Measurements from ENCODE around the gene SDCCAG8.

Gene SDCCAG8

GRCh38 chr1:243261390-243261789, 5.5 kb downstream of the SDCCAG8 start (continued):
- TF ChIP-seq ZNF624 (tag by site-specific recombination; IDR thresholded peaks at IDR 0.05) = no peak
- TF ChIP-seq SP2 (tag by site-specific recombination; IDR thresholded peaks at IDR 0.05) = no peak
- no peak for TF ChIP-seq ZNF362 (tag by site-specific recombination; IDR thresholded peaks at IDR 0.05)
- no peak for TF ChIP-seq ZNF449 (tag by site-specific recombination; IDR thresholded peaks at IDR 0.05)

- Histone ChIP-seq H3K4me3 (ENCODE audit: low read depth, low read length) (no peak overlapping the region), H3K4me1 (ENCODE audit: control insufficient read depth, insufficient read depth, low read length) (peaks cover 2% of the 10 kb centered on the region; the same call in 1 of the 2 replicates), H3K36me3 (ENCODE audit: control insufficient read depth in 2 of 2, insufficient read depth in 1 of 2, low read length in 2 of 2) (no peaks in the 10 kb centered on the region; a peak in 1 of 3 replicates), H3K27ac (ENCODE audit: extremely low read depth, low read depth, low read length) (no peak overlapping the region), H3K9me3 (ENCODE audit: control insufficient read depth, insufficient read depth, low read depth, low read length) (no peaks in the 10 kb centered on the region)
- ChIA-PET CTCF (no interaction called here), POLR2A (interaction anchor here (1.2 kb wide), 1 partner anchor 9 kb away, joined by 3 read pairs; the partner anchor contains the start of gene SDCCAG8)
- TF ChIP-seq ZNF398 (tag by site-specific recombination; IDR thresholded peaks at IDR 0.05) = no peak
- no peak for TF ChIP-seq ZNF707 (tag by site-specific recombination; IDR thresholded peaks at IDR 0.05)
- no peak for TF ChIP-seq ZNF175 (tag by site-specific recombination; IDR thresholded peaks at IDR 0.05)
- TF ChIP-seq ZNF654 (tag by site-specific recombination; IDR thresholded peaks at IDR 0.05; ENCODE audit: low read depth) = no peak
Observed at GRCh38 chr1:243264717-243265116, 8.9 kb downstream of the SDCCAG8 start.

- Histone ChIP-seq H3K4me3 (ENCODE audit: low read depth, low read length) (no peak overlapping the region), H3K36me3 (ENCODE audit: control insufficient read depth in 2 of 2, insufficient read depth in 1 of 2, low read length in 2 of 2) (peaks cover 0 to 4% of the 10 kb centered on the region in 2 experiments; a peak in 2 of 3 replicates), H3K4me1 (ENCODE audit: control insufficient read depth, insufficient read depth, low read length) (peaks cover 2% of the 10 kb centered on the region; the same call in 1 of the 2 replicates), H3K9me3 (ENCODE audit: control insufficient read depth, insufficient read depth, low read depth, low read length) (no peaks in the 10 kb centered on the region), H3K27ac (ENCODE audit: extremely low read depth, low read depth, low read length) (no peak overlapping the region)
- ChIA-PET CTCF (interaction anchor here (0.6 to 0.9 kb wide), 3 partner anchors 9 to 21 kb away, joined by 3 to 5 read pairs (median 3); no protein-coding TSS in a partner anchor), POLR2A (interaction anchor here (1.1 kb wide), 1 partner anchor 10 kb away, joined by 8 read pairs; the partner anchor contains the start of gene SDCCAG8)
- TF ChIP-seq ZNF221 (tag by site-specific recombination; IDR thresholded peaks at IDR 0.05; ENCODE audit: borderline replicate concordance) (no peak), PATZ1 (tag by site-specific recombination; IDR thresholded peaks at IDR 0.05) (no peak), ZXDB (tag by site-specific recombination; IDR thresholded peaks at IDR 0.05) (no peak), OVOL3 (tag by site-specific recombination; IDR thresholded peaks at IDR 0.05) (no peak), ZNF354C (tag by site-specific recombination; IDR thresholded peaks at IDR 0.05; ENCODE audit: borderline replicate concordance, low read depth) (no peak), ZNF658 (tag by site-specific recombination; IDR thresholded peaks at IDR 0.05) (no peak), ZNF664 (tag by site-specific recombination; IDR thresholded peaks at IDR 0.05) (no peak), ZNF48 (tag by site-specific recombination; IDR thresholded peaks at IDR 0.05) (no peak), ZNF138 (tag by site-specific recombination; IDR thresholded peaks at IDR 0.05; ENCODE audit: borderline replicate concordance) (no peak)
Observed at GRCh38 chr1:243266231-243266630, 10.4 kb downstream of the SDCCAG8 start.

Data from HEK293 (cell line).